Tibial artery (tissue), 4 donors: ENCODE data around the gene CORO7.

Source experiments
- DNase-seq, 2 donors: peaks; one replicate each; pipeline ENCODE4 v3.0.0-alpha.2; 2019
- H3K27ac ChIP-seq, 2 donors: fragments of 200-600 bp; sonication (generic) in 1 of 2; 1 replicate in 1 of 2; 2 replicates in 1 of 2; pipeline ENCODE4 v1.5.1; 2018 to 2019; ENCODE audit warnings: mild to moderate bottlenecking in 1 of 2
- H3K27me3 ChIP-seq, 2 donors: fragments of 200-600 bp; sonication (generic) in 1 of 2; one replicate each; pipeline versions ENCODE4 v1.5.1 to v1.6.0; 2016 to 2019
- H3K36me3 ChIP-seq, 3 donors: fragments of 200-600 bp; sonication (generic) in 2 of 3; one replicate each; pipeline ENCODE4 v1.5.1; 2016 to 2019; ENCODE audit warnings: mild to moderate bottlenecking in 2 of 3
- H3K4me1 ChIP-seq, 4 donors: fragments of 200-600 bp; sonication (generic) in 2 of 4; 1 replicate in 3 of 4; 2 replicates in 1 of 4; pipeline ENCODE4 v1.5.1; 2016 to 2019
- H3K4me3 ChIP-seq, 2 donors: fragments of 200-600 bp; sonication (generic) in 1 of 2; 1 replicate in 1 of 2; 2 replicates in 1 of 2; pipeline ENCODE4 v1.5.1; 2018 to 2019; ENCODE audit warnings: mild to moderate bottlenecking in 2 of 2
- H3K9me3 ChIP-seq, 3 donors: fragments of 200-600 bp; sonication (generic) in 1 of 3; one replicate each; pipeline ENCODE4 v1.5.1; 2016 to 2019
- intact Hi-C: fragments of 100-400 bp; cut with DNase I; formaldehyde crosslinking; loops from one replicate; pipeline ENCODE4 v1.15.0; 2023; ENCODE audit warnings: low total_unique reads
- TF ChIP-seq, protein P1 (sequence below), 2 experiments: fragments of 200-600 bp in 1 of 2; fragments of 450-650 bp in 1 of 2; IDR thresholded peaks; one replicate each; pipeline ENCODE4 v1.5.1; 2017 to 2019; ENCODE audit warnings: antibody characterized with exemption in 2 of 2, mild to moderate bottlenecking in 1 of 2, moderate library complexity in 1 of 2

The CORO7 gene

DNA sequence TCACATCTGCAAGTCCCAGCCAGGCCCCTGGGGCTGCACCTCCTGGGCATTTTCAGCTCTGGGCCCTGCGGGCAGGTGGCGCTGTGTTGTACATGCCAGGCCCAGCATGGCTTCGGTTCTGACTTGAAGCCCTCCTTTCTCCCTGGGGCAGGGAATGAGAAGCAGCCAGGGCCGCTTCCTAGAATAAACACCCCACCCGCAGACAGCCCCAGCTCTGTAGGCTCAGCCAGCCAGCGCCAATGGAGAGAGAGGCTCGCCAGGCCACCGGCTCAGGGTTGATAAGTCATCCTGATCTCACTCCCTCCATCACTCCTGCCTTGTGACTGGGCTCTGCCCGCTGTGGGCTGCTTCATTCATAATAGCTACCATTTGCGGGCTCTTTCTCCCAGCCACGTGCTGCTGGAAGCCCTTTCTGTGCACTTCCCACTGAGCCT is 106.5 kb downstream of the CORO7 start:
- H3K36me3 ChIP-seq: no peaks in the 10 kb centered on the region
- TF ChIP-seq, protein P1, sequence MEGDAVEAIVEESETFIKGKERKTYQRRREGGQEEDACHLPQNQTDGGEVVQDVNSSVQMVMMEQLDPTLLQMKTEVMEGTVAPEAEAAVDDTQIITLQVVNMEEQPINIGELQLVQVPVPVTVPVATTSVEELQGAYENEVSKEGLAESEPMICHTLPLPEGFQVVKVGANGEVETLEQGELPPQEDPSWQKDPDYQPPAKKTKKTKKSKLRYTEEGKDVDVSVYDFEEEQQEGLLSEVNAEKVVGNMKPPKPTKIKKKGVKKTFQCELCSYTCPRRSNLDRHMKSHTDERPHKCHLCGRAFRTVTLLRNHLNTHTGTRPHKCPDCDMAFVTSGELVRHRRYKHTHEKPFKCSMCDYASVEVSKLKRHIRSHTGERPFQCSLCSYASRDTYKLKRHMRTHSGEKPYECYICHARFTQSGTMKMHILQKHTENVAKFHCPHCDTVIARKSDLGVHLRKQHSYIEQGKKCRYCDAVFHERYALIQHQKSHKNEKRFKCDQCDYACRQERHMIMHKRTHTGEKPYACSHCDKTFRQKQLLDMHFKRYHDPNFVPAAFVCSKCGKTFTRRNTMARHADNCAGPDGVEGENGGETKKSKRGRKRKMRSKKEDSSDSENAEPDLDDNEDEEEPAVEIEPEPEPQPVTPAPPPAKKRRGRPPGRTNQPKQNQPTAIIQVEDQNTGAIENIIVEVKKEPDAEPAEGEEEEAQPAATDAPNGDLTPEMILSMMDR (IDR thresholded peaks at IDR 0.05): peak; percentile 49 to 51
- no peak overlapping the region for H3K4me3 ChIP-seq
- H3K27ac ChIP-seq: peak overlapping the region; percentile 54 to 67
- H3K4me1 ChIP-seq: peaks cover 0 to 39% (median 17%) of the 10 kb centered on the region in 4 donors
- peak; percentile 47 to 87 for DNase-seq
- intact Hi-C loops: no loop called here
- no peaks in the 10 kb centered on the region for H3K9me3 ChIP-seq
- no peaks in the 10 kb centered on the region for H3K27me3 ChIP-seq

DNA sequence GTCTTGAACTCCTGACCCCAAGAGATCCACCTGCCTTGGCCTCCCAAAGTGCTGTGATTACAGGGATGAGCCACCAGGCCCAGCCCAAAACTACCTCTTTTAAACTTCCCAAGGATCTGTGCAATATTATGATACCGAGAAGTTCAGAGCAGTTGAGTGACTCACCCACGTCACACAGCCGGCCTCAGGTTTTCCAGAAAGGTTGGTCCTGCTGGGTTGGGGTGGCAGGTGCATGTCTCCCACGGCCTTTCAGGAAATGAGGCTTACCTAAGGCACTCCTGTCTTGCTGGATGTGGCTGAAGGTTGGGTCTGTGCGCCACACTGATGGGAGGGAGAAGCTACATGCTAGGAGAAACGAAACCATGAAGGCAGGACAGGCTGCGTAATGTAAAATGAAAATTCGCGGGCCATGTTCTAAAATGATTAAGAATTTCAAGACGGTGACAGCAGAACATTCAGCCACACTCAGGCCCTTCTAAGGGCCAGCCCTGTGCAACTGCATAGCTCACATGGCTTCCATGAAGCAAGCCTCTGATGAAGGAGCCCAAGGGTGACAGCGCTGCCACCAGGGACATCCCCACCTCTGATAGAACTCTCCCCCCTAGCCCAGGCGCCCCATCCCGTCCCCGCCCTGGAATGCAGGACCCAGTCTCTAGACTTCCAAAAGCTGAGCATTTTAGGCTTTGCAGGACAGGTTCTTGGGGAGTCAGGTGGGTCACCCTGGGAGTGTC is 107.1 kb downstream of the CORO7 start:
- intact Hi-C loops: no loop called here
- Histone ChIP-seq H3K27ac (peak overlapping the region; percentile 54 to 67), H3K4me3 (no peak overlapping the region), H3K36me3 (no peaks in the 10 kb centered on the region), H3K9me3 (no peaks in the 10 kb centered on the region), H3K27me3 (no peaks in the 10 kb centered on the region), H3K4me1 (peaks cover 0 to 34% (median 17%) of the 10 kb centered on the region in 4 donors)
- TF ChIP-seq, protein P1 (IDR thresholded peaks at IDR 0.05): no peak
- DNase-seq: no peak

DNA sequence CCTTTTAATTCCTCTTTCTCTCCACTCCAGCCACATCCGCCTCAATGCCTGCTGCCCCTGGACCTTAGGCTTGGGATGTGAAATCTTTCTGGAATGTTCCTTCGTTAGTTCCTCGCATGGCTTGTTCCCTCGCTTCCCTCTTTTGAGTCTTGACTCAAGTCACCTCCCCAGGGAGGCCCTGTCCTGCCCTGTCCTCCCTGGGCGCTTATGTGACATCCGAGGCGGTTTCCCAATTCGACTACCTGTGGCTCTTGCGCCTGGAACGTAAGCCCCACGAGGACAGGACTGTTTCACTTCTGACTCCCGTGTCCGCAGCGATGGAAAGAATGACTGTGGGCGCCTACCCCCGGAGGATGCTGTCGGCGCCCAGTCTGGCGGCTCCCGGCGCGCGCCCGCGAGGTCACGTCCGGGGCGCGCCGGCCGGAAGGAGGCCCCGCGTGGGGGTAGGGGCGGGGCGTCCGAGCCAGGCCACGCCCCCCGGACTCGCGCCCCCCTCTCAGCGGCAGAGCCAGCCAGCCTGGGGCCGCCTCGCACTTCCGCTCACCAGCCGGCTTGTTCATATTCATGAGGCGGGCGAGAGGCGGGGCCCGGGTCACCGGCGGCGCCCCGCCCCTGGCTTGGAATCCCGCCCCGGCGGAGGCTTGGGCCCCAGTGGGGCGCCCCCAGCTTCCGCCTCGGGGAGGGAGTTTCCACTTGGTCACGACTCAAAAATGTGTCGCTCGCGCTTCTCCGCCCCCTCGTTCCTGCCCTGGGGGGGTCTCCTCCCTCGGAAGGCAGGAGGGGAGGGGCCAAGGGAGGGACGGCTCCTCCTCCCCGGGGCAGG is 109.0 kb downstream of the CORO7 start:
- Histone ChIP-seq H3K36me3 (no peaks in the 10 kb centered on the region), H3K27ac (peak overlapping the region; percentile 78 to 83), H3K4me1 (peaks cover 0 to 29% (median 14%) of the 10 kb centered on the region in 4 donors), H3K27me3 (no peaks in the 10 kb centered on the region), H3K9me3 (no peaks in the 10 kb centered on the region), H3K4me3 (peak overlapping the region; percentile 53 to 62)
- TF ChIP-seq, protein P1 (IDR thresholded peaks at IDR 0.05): no peak
- DNase-seq: peak; percentile 88 to 96
- intact Hi-C loops: no loop called here

DNA sequence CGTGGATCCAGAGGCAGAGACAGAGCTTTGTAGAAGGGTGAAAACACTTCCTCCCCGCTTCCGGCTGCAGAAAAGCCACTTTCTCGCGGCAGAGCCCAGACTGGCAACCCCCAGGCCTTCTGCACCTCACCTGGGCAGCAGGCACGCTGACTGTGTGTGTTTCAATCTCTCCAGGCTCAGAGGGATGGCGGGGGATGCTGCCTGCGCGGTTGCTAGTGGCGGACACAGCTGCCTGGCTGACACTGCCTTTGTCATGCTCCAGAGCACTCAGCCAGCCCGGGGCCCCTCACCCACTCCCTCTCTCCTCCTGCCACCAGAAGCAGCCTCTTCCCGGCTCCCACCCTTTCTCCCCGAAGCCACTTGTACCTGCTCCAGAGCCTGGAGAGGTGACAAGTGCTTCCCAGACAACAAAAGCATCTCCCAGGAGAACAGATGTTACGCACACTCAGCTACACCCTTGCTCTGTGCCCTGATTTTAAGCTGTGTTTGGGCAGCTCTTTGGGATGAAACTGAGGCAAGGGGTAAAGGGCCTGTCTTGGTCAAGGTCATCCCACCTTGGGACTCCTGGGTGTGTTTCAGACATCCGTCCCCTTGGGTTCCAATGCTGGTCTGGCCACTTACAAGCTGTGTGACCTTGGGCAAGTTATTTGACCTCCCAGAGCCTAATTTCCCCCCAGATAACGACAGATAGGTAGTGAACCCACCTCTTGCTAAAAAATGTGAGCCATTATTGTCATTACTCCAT is 109.8 kb downstream of the CORO7 start:
- no peaks in the 10 kb centered on the region for H3K9me3 ChIP-seq
- intact Hi-C loops: no loop called here
- no peaks in the 10 kb centered on the region for H3K27me3 ChIP-seq
- TF ChIP-seq, protein P1 (IDR thresholded peaks at IDR 0.05): no peak
- H3K4me1 ChIP-seq: peaks cover 0 to 29% (median 14%) of the 10 kb centered on the region in 4 donors
- no peaks in the 10 kb centered on the region for H3K36me3 ChIP-seq
- H3K27ac ChIP-seq: peak overlapping the region; percentile 78 to 83
- H3K4me3 ChIP-seq: peak overlapping the region; percentile 53 to 62
- DNase-seq: no peak
